GM10266 (cell line): ENCODE data around the gene NLRP10.

ENCODE experiments used
- DNase-seq: peaks from one replicate; pipeline ENCODE4 v3.0.0; 2012; ENCODE audit errors: extremely low spot score
- CTCF ChIP-seq: IDR thresholded peaks from 2 replicates; pipeline ENCODE4 v1.5.1; 2012; ENCODE audit warnings: mild to moderate bottlenecking, low read depth; ENCODE audit not compliant: control insufficient read depth, insufficient read depth; ENCODE audit errors: missing control alignments

Gene NLRP10

GRCh38 chr11:8006349-8006977 lies 41.2 kb upstream of the NLRP10 start:
- peak; percentile 65 for DNase-seq
- peak; percentile 90 for TF ChIP-seq CTCF

GRCh38 chr11:8005556-8005955 lies 40.3 kb upstream of the NLRP10 start:
- DNase-seq: no peak
- TF ChIP-seq CTCF: no peak

- no peak for DNase-seq
- TF ChIP-seq CTCF: no peak
These were observed 38.8 kb upstream of the NLRP10 start for GRCh38 chr11:8004008-8004407.

- TF ChIP-seq CTCF: no peak
- DNase-seq: no peak
These were observed 37.9 kb upstream of the NLRP10 start for GRCh38 chr11:8003187-8003586.

- no peak for TF ChIP-seq CTCF
- no peak for DNase-seq
These were observed 37.4 kb upstream of the NLRP10 start for GRCh38 chr11:8002676-8003075.

- no peak for DNase-seq
- no peak for TF ChIP-seq CTCF
These were observed 35.1 kb upstream of the NLRP10 start for GRCh38 chr11:8000390-8000789.

GRCh38 chr11:7999795-8000194 lies 34.5 kb upstream of the NLRP10 start:
- no peak for TF ChIP-seq CTCF
- no peak for DNase-seq
